Mucosa of rectum (tissue), 2 donors: ENCODE results near the gene S100A11.

Source experiments
- H3K27ac ChIP-seq, 2 donors: one replicate each; pipeline ENCODE4 v1.7.0; 2013; ENCODE audit warnings: inconsistent platforms in 2 of 2, low read depth in 2 of 2, low read length in 2 of 2
- H3K27me3 ChIP-seq, 2 donors: one replicate each; pipeline ENCODE4 v1.7.0; 2013; ENCODE audit warnings: low read length in 2 of 2; ENCODE audit not compliant: control insufficient read depth in 2 of 2, insufficient read depth in 2 of 2
- H3K36me3 ChIP-seq, 2 donors: one replicate each; pipeline ENCODE4 v1.7.0; 2013; ENCODE audit warnings: low read length in 2 of 2; ENCODE audit not compliant: control insufficient read depth in 2 of 2, insufficient read depth in 2 of 2
- H3K4me1 ChIP-seq, 2 donors: one replicate each; pipeline ENCODE4 v1.7.0; 2013; ENCODE audit warnings: low read length in 2 of 2, mild to moderate bottlenecking in 1 of 2; ENCODE audit not compliant: control insufficient read depth in 2 of 2, insufficient read depth in 2 of 2
- H3K4me3 ChIP-seq, 2 donors: one replicate each; pipeline ENCODE4 v1.7.0; 2013; ENCODE audit warnings: low read length in 2 of 2
- H3K9ac ChIP-seq, 2 donors: one replicate each; pipeline ENCODE4 v1.7.0; 2013; ENCODE audit warnings: low read length in 2 of 2, low read depth in 1 of 2, mild to moderate bottlenecking in 1 of 2
- H3K9me3 ChIP-seq, 2 donors: one replicate each; pipeline ENCODE4 v1.7.0; 2013; ENCODE audit warnings: low read length in 2 of 2; ENCODE audit not compliant: control insufficient read depth in 2 of 2
- donor health status: healthy.
- donor health status: Normal muscosa, but diverticular disease.

Gene S100A11

DNA sequence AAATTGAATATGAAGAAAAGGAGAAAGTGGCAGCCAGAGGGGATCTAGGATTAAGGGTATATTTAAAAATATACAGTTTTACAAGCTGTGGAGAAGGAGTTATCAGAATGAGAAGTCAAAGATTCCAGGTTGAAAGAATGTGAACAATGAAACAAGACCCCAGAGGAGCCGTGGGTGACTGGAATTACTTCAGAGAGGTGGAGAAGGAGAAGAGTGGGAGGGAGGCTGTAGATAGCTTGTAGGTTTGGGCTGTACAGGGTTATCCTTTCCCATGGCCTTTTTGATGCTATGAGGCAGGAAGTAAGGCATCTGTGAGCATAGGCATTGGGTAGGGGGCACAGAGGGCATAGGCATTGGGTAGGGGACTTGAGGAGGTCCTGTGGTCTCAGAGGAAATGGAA lies 5.2 kb upstream of the S100A11 start:
- no peaks in the 10 kb centered on the region for H3K36me3 ChIP-seq
- no peaks in the 10 kb centered on the region for H3K27me3 ChIP-seq
- H3K4me1 ChIP-seq, result peaks cover 0 to 6% of the 10 kb centered on the region in 2 donors
- no peak overlapping the region for H3K9ac ChIP-seq
- H3K4me3 ChIP-seq, result no peak overlapping the region
- H3K27ac ChIP-seq, result no peak overlapping the region
- H3K9me3 ChIP-seq, result no peaks in the 10 kb centered on the region

DNA sequence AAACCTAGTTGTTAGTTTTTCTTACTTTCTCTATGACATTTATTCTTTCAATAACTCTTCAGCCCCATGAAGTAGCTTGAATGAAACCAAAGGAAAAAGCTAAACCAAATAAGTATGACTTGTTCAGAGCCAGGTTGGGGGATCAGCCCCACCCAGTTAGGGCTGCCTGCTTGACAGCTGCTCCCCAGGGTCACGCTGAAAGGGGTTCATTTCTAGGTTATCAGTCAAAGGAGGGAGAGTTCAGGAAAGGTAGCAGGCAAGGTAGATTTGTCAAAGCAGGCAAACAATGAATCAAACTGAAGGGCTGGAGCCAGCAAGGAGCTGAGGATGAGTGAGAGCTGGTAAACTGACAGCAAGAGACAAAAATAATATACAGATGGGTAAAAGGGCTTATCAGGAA lies 3.1 kb upstream of the S100A11 start:
- Histone ChIP-seq H3K4me1 (peaks cover 8 to 11% of the 10 kb centered on the region in 2 donors), H3K27ac (no peak overlapping the region), H3K4me3 (no peak overlapping the region)

DNA sequence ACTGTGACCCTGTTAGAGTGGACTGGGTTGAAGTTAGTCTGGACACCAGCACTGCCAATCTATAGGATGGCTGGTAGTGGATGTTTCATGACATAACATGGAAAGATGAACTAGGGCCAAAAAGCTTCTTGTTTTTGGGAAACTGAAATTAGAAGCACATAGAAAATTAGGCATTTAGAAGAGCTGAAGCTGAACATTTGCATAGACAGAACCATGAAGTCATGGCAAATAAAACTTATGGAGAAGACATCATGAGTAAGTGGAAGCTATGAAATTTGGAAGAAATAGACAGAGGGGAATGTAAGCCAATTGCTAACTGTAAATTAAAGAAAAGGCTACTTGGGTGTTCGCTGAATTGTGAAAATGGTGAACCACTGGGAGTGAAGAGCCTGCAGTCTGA lies 2.7 kb upstream of the S100A11 start:
- H3K27me3 ChIP-seq, result no peaks in the 10 kb centered on the region
- no peaks in the 10 kb centered on the region for H3K9me3 ChIP-seq
- peaks cover 12% of the 10 kb centered on the region in 2 donors for H3K4me1 ChIP-seq
- H3K36me3 ChIP-seq, result no peaks in the 10 kb centered on the region
- no peak overlapping the region for H3K4me3 ChIP-seq
- no peak overlapping the region for H3K27ac ChIP-seq
- no peak overlapping the region for H3K9ac ChIP-seq

More for the DNA sequence above, 3.1 kb upstream of the S100A11 start:
- Histone ChIP-seq H3K27me3 (no peaks in the 10 kb centered on the region), H3K36me3 (no peaks in the 10 kb centered on the region), H3K9ac (no peak overlapping the region), H3K9me3 (no peaks in the 10 kb centered on the region)

DNA sequence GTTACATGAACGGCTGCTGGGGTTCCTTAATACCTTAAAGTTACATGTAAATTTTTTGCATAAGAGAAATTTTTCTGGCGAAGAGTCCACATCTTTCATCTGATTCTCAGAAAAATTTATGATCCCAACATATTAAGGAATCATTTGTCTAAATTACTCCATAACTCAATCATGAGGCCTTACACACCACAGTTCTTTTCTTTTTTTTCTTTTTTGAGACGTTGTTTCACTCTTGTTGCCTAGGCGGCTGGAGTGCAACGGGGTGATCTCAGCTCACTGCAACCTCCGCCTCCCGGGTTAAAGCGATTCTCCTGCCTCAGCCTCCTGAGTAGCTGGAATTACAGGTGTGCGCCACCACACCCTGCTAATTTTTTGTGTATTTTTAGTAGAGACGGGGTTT lies 2.1 kb upstream of the S100A11 start:
- H3K36me3 ChIP-seq, result no peaks in the 10 kb centered on the region
- no peaks in the 10 kb centered on the region for H3K9me3 ChIP-seq
- no peak overlapping the region for H3K4me3 ChIP-seq
- peak overlapping the region; percentile 3 to 25 for H3K27ac ChIP-seq
- no peaks in the 10 kb centered on the region for H3K27me3 ChIP-seq
- H3K4me1 ChIP-seq, result peaks cover 18% of the 10 kb centered on the region in 2 donors
- H3K9ac ChIP-seq, result no peak overlapping the region

DNA sequence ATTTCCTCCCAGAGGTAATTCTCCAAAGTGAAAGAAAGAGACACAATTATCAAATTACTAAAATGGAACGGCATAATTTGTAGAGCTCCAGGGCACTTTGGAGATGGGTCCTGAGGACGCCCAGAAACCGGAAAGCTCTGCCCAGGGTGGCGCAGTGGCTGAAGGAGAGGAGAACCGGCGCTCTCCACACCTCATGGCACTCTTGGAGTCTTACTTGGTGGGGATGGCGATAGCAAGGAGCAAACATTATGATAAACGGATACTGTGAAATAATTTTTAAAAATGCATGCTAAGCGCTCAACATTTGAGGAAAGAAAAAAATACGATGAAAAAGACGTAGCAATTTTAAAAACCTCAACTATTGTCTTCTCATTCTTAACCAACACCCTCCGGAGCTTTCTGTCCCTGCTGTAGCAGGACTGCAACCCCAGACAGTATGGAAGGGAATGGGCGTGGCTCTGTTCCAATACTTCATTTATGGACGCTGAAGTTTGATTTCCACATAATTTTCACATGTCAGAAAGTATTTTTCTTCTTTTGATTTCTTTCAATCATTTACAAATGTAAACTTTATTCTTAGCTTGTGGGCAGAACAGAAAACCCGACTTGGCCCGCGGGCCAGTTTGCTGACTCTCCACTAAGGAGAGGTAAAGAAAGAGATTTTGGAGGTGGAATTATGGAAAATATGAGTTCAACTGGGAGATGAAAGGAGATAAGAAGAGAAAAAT lies 1.1 kb downstream of the S100A11 start:
- Histone ChIP-seq H3K27me3 (no peaks in the 10 kb centered on the region), H3K36me3 (peaks cover 18 to 20% of the 10 kb centered on the region in 2 donors), H3K9me3 (no peaks in the 10 kb centered on the region), H3K4me3 (peak overlapping the region; percentile 88 to 93), H3K27ac (peak overlapping the region; percentile 92 to 94), H3K4me1 (peaks cover 17 to 20% of the 10 kb centered on the region in 2 donors), H3K9ac (peak overlapping the region; percentile 94 to 96)

DNA sequence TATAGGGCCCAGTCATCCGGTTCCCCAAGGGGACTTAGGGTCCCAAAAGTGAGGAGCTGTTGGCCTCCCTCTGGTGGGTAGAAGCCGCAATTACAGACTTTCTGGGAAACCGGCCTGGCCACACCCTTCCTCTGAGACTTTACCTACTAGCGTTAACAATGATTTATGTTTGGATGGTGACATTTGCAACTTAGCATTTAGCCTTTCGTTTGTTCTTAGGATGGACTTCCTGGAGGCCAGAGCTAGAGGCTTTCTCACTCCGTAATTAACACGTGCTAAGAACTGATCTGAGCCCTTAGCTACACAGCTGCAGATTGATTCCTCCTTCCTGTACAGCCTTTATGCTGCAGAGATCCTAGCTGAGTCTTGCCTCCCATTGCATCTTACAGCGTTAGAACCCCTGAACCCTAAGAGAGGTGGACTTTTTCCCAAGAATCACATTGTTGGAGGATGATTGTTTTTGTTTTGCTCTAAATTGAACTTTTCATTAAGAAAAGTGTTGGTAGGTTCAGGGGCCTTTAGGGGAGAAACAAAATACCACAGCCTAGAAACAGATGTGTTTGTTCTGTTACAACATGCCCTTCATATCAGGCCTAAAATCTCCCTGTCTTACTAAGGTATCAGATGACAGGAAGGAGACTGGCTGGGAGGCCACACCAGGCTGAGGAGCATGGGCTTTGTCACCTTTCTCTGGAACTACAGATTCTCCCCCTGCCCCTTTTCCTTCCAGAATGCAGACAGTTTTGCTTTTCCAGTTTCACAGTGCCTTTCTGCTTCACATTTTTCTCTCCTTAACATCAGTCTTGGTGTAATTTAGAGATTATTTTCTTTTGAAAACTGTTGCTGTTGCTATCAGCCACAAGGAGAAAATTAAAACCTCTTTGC lies 1.9 kb downstream of the S100A11 start:
- Histone ChIP-seq H3K4me3 (peak overlapping the region; percentile 88 to 93), H3K36me3 (peaks cover 18 to 20% of the 10 kb centered on the region in 2 donors), H3K27me3 (no peaks in the 10 kb centered on the region), H3K27ac (peak overlapping the region; percentile 92 to 94), H3K9me3 (no peaks in the 10 kb centered on the region), H3K9ac (peak overlapping the region; percentile 94 to 96), H3K4me1 (peaks cover 17 to 20% of the 10 kb centered on the region in 2 donors)

DNA sequence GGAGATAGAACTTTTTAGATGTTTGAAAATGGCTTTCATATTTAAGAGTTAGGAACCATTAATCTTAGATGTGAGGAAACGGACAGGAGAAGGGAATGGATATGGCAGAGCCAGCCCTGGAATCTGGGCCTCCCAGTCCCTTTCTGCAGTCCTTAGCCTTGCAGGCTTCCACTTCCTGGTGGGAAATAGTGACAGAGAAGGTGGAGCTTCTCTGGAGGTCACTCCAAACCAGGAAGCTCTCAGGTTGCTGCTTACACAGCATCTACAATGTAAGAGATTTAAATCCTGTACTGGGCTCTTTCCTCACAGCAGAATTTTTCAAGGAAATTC lies 2.5 kb downstream of the S100A11 start:
- Histone ChIP-seq H3K27me3 (no peaks in the 10 kb centered on the region), H3K9ac (peak overlapping the region; percentile 14 to 96), H3K4me3 (peak overlapping the region; percentile 88 to 93), H3K9me3 (no peaks in the 10 kb centered on the region), H3K36me3 (peaks cover 18 to 20% of the 10 kb centered on the region in 2 donors), H3K4me1 (peaks cover 17 to 20% of the 10 kb centered on the region in 2 donors), H3K27ac (peak overlapping the region; percentile 92 to 94)

DNA sequence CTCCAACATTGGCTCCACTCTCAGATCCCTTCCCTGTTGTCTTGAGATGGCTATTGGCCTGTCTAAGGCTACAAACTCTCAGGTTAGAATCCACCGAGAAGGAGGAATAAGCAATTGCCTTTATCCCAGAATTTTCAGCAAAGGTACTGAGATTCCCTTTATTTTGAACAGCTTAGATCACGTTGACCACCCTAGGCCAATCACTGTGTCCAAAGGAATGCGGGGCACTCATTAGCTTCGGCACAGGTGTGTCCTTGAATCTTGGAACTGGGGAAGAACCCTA lies 6.9 kb downstream of the S100A11 start:
- Histone ChIP-seq H3K27me3 (no peaks in the 10 kb centered on the region), H3K9me3 (no peaks in the 10 kb centered on the region), H3K4me1 (peaks cover 9 to 12% of the 10 kb centered on the region in 2 donors), H3K4me3 (no peak overlapping the region), H3K36me3 (peaks cover 18 to 20% of the 10 kb centered on the region in 2 donors), H3K27ac (no peak overlapping the region), H3K9ac (no peak overlapping the region)

DNA sequence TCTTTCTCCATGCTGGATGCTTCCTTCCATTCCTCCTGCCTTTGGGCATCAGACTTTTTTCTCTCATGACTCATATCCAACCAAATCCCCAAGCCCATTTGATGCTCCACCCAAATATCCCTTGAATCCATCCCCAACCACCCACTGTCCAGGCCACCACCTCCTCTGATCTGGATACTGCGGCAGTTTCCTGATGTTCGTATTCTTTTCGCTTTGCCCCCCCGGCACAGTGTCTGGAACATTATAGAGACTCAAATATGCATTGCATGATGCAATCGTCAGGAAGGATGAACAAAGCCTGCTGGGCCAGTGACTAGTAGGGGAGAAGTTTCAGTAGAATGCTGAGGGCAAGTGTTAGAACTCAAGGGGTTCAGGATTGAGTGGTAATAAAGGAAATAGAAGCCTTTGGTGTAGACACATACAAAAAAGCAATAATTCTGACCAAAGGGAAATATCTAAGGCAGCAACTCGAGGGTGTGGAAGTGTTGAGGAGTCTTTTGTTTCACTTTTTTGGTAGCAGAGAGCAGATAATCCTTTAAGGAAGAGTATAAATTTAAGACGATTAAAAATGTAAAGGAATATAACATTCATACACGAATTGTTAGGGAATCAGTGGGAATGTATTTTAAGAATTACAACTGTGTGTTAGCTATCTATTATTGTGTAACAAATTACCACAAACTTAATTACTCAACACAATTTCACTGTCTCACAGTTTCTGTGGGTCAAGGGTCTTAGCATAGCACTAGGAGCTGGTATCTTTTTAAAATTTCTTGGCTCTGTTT lies 7.5 kb downstream of the S100A11 start:
- peaks cover 6% of the 10 kb centered on the region in 2 donors for H3K4me1 ChIP-seq
- H3K4me3 ChIP-seq, result no peak overlapping the region
- peaks cover 18 to 20% of the 10 kb centered on the region in 2 donors for H3K36me3 ChIP-seq
- no peak overlapping the region for H3K27ac ChIP-seq
- no peak overlapping the region for H3K9ac ChIP-seq
- no peaks in the 10 kb centered on the region for H3K9me3 ChIP-seq
- no peaks in the 10 kb centered on the region for H3K27me3 ChIP-seq

DNA sequence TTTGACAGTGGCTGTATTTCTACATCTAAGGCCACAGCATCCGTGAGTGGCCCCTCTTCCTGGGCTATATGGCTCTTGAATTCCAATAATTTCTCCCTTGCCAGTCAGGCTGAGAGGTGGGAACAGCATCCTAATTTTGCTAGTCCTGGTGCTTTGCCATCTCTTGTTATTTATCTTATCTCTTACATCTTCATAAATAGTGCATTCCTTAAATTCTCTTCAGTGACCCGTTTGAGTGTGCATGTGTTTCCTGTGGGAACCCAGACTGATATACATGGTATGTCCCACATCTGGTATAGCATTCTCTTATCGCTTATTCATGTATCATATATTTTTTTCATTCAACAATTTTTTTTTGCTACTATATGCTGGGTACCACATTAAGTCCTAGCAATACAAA lies 9.9 kb downstream of the S100A11 start:
- Histone ChIP-seq H3K36me3 (peaks cover 3 to 6% of the 10 kb centered on the region in 2 donors), H3K9ac (no peak overlapping the region), H3K4me1 (no peaks in the 10 kb centered on the region), H3K27me3 (peaks cover 0 to 1% of the 10 kb centered on the region in 2 donors), H3K27ac (no peak overlapping the region), H3K9me3 (no peaks in the 10 kb centered on the region), H3K4me3 (no peak overlapping the region)
